Natural killer cell treated with Interleukin-12 subunit alpha and Interleukin-12 subunit beta and Interleukin-15 and Interleukin-18, amount 100 ng/mL, for 72 hours (primary cell): ENCODE data around the gene PSMD11. TPM values are rescaled to one million over a fixed set of nuclear protein-coding genes. Genes with fewer than 3 reads are reported as not detected.
A peak's percentile ranks its signal among the peaks of the same experiment; 100 is the strongest.

Experiments used
- ATAC-seq, 2 donors: fragments of 150-1000 bp; cut with Tn5 transposase in 1 of 2; sonication (Bioruptor Pico), chemical (Tn5 transposase) in 1 of 2; 2 replicates each; pipeline ENCODE4 v1.10.0; 2021
- DNase-seq: peaks from one replicate; pipeline ENCODE4 v3.0.0; 2022; ENCODE audit warnings: low spot score
- H3K27ac Mint-ChIP-seq, 2 donors: 1 replicate in 1 of 2; 2 replicates in 1 of 2; pipeline ENCODE4 v1.8.0; 2022; ENCODE audit warnings: mixed read lengths in 2 of 2, mild to moderate bottlenecking in 1 of 2, moderate library complexity in 1 of 2
- H3K27me3 Mint-ChIP-seq, 2 donors: 1 replicate in 1 of 2; 2 replicates in 1 of 2; pipeline ENCODE4 v1.8.0; 2022; ENCODE audit warnings: mixed read lengths in 2 of 2
- H3K36me3 Mint-ChIP-seq: one replicate; pipeline ENCODE4 v1.8.0; 2022; ENCODE audit warnings: mixed read lengths
- H3K4me1 Mint-ChIP-seq, 2 donors: 1 replicate in 1 of 2; 2 replicates in 1 of 2; pipeline ENCODE4 v1.8.0; 2022; ENCODE audit warnings: low read depth in 2 of 2, mixed read lengths in 2 of 2, mild to moderate bottlenecking in 1 of 2
- H3K4me3 Mint-ChIP-seq: one replicate; pipeline ENCODE4 v1.8.0; 2022; ENCODE audit warnings: mixed read lengths
- H3K9me3 Mint-ChIP-seq: 2 replicates; pipeline ENCODE4 v1.8.0; 2022; ENCODE audit warnings: mixed read lengths
- total RNA-seq, 2 donors: library from RNA; stranded (reverse); gene quantifications; one replicate each; pipeline ENCODE4 v1.2.3, GENCODE V29; 2022

Gene PSMD11
- total RNA-seq, 2 donors from 2014 or later = 179 to 203 TPM

- Mint-ChIP-seq H3K36me3 (no peaks in the 10 kb centered on the region), H3K4me1 (peaks cover 16 to 18% of the 10 kb centered on the region in 2 donors), H3K27ac (peak overlapping the region in 1 of 2 donors; percentile 69), H3K4me3 (no peak overlapping the region), H3K9me3 (no peaks in the 10 kb centered on the region), H3K27me3 (no peaks in the 10 kb centered on the region)
- DNase-seq (no peak), ATAC-seq (no peak)
Observed at GRCh38 chr17:32497431-32498205, 53.3 kb downstream of the PSMD11 start.

- no peak overlapping the region for H3K27ac Mint-ChIP-seq
- ATAC-seq = no peak
- DNase-seq = no peak
Observed at GRCh38 chr17:32498391-32498790, 54.1 kb downstream of the PSMD11 start.

GRCh38 chr17:32502013-32502412, 57.7 kb downstream of the PSMD11 start:
- Mint-ChIP-seq H3K36me3 (no peaks in the 10 kb centered on the region), H3K9me3 (no peaks in the 10 kb centered on the region), H3K4me1 (peaks cover 47 to 50% of the 10 kb centered on the region in 2 donors), H3K27ac (peak overlapping the region; percentile 88 to 94), H3K27me3 (no peaks in the 10 kb centered on the region), H3K4me3 (no peak overlapping the region)
- no peak for DNase-seq
- ATAC-seq = no peak

More at GRCh38 chr17:32498391-32498790, 54.1 kb downstream of the PSMD11 start:
- no peaks in the 10 kb centered on the region for H3K27me3 Mint-ChIP-seq
- H3K4me3 Mint-ChIP-seq = no peak overlapping the region
- H3K36me3 Mint-ChIP-seq = no peaks in the 10 kb centered on the region
- H3K9me3 Mint-ChIP-seq = no peaks in the 10 kb centered on the region
- H3K4me1 Mint-ChIP-seq = peaks cover 16 to 20% of the 10 kb centered on the region in 2 donors

- no peak for DNase-seq
- Mint-ChIP-seq H3K4me1 (peaks cover 53 to 54% of the 10 kb centered on the region in 2 donors), H3K27me3 (no peaks in the 10 kb centered on the region), H3K36me3 (no peaks in the 10 kb centered on the region), H3K9me3 (no peaks in the 10 kb centered on the region), H3K4me3 (no peak overlapping the region), H3K27ac (peak overlapping the region; percentile 88 to 94)
- no peak for ATAC-seq
Observed at GRCh38 chr17:32502710-32503109, 58.4 kb downstream of the PSMD11 start.

- peaks cover 53 to 54% of the 10 kb centered on the region in 2 donors for H3K4me1 Mint-ChIP-seq
- H3K9me3 Mint-ChIP-seq = no peaks in the 10 kb centered on the region
- H3K27ac Mint-ChIP-seq = peak overlapping the region; percentile 88 to 94
- DNase-seq = no peak
- H3K4me3 Mint-ChIP-seq = peak overlapping the region; percentile 79
- H3K27me3 Mint-ChIP-seq = no peaks in the 10 kb centered on the region
- peak; percentile 91 to 94 for ATAC-seq
- H3K36me3 Mint-ChIP-seq = no peaks in the 10 kb centered on the region
Observed at GRCh38 chr17:32503251-32504165, 59.2 kb downstream of the PSMD11 start.

- Mint-ChIP-seq H3K36me3 (no peaks in the 10 kb centered on the region), H3K4me3 (peak overlapping the region; percentile 79), H3K9me3 (no peaks in the 10 kb centered on the region), H3K27me3 (no peaks in the 10 kb centered on the region), H3K27ac (peak overlapping the region; percentile 88 to 94), H3K4me1 (peaks cover 53 to 54% of the 10 kb centered on the region in 2 donors)
- no peak for ATAC-seq
- DNase-seq = no peak
Observed at GRCh38 chr17:32504166-32504990, 60.1 kb downstream of the PSMD11 start.

GRCh38 chr17:32508926-32509325, 64.6 kb downstream of the PSMD11 start:
- DNase-seq = no peak
- no peaks in the 10 kb centered on the region for H3K36me3 Mint-ChIP-seq
- H3K4me1 Mint-ChIP-seq = peaks cover 38 to 48% of the 10 kb centered on the region in 2 donors
- no peaks in the 10 kb centered on the region for H3K9me3 Mint-ChIP-seq
- no peak overlapping the region for H3K4me3 Mint-ChIP-seq
- no peak overlapping the region for H3K27ac Mint-ChIP-seq
- no peaks in the 10 kb centered on the region for H3K27me3 Mint-ChIP-seq
- no peak for ATAC-seq

- DNase-seq (no peak), ATAC-seq (no peak)
- H3K9me3 Mint-ChIP-seq = no peaks in the 10 kb centered on the region
- peaks cover 23 to 32% of the 10 kb centered on the region in 2 donors for H3K4me1 Mint-ChIP-seq
- H3K27ac Mint-ChIP-seq = no peak overlapping the region
- H3K36me3 Mint-ChIP-seq = no peaks in the 10 kb centered on the region
- no peaks in the 10 kb centered on the region for H3K27me3 Mint-ChIP-seq
- no peak overlapping the region for H3K4me3 Mint-ChIP-seq
Observed at GRCh38 chr17:32510466-32510865, 66.2 kb downstream of the PSMD11 start.

- Mint-ChIP-seq H3K27me3 (no peaks in the 10 kb centered on the region), H3K36me3 (no peaks in the 10 kb centered on the region), H3K4me3 (no peak overlapping the region), H3K4me1 (peaks cover 17 to 29% of the 10 kb centered on the region in 2 donors), H3K9me3 (no peaks in the 10 kb centered on the region), H3K27ac (no peak overlapping the region)
- DNase-seq (no peak), ATAC-seq (no peak)
Observed at GRCh38 chr17:32512328-32512727, 68.0 kb downstream of the PSMD11 start.

- no peaks in the 10 kb centered on the region for H3K36me3 Mint-ChIP-seq
Observed at GRCh38 chr17:32513579-32513978, 69.3 kb downstream of the PSMD11 start.

GRCh38 chr17:32514606-32515005, 70.3 kb downstream of the PSMD11 start:
- no peaks in the 10 kb centered on the region for H3K36me3 Mint-ChIP-seq
- H3K4me3 Mint-ChIP-seq = no peak overlapping the region
- no peaks in the 10 kb centered on the region for H3K9me3 Mint-ChIP-seq
- no peak for DNase-seq
- H3K27ac Mint-ChIP-seq = no peak overlapping the region
- H3K4me1 Mint-ChIP-seq = peaks cover 32 to 38% of the 10 kb centered on the region in 2 donors
- H3K27me3 Mint-ChIP-seq = no peaks in the 10 kb centered on the region
- no peak for ATAC-seq

More at GRCh38 chr17:32513579-32513978, 69.3 kb downstream of the PSMD11 start:
- Mint-ChIP-seq H3K27ac (no peak overlapping the region), H3K4me3 (no peak overlapping the region), H3K27me3 (no peaks in the 10 kb centered on the region), H3K4me1 (peaks cover 25 to 33% of the 10 kb centered on the region in 2 donors), H3K9me3 (no peaks in the 10 kb centered on the region)
- no peak for ATAC-seq
- no peak for DNase-seq

- DNase-seq = no peak
Observed at GRCh38 chr17:32515677-32516383, 71.5 kb downstream of the PSMD11 start.

GRCh38 chr17:32516450-32516849, 72.1 kb downstream of the PSMD11 start:
- Mint-ChIP-seq H3K4me1 (peaks cover 45 to 46% of the 10 kb centered on the region in 2 donors), H3K36me3 (no peaks in the 10 kb centered on the region), H3K4me3 (no peak overlapping the region), H3K27me3 (no peaks in the 10 kb centered on the region), H3K27ac (peak overlapping the region in 1 of 2 donors; percentile 53), H3K9me3 (no peaks in the 10 kb centered on the region)
- no peak for ATAC-seq
- DNase-seq = no peak

More at GRCh38 chr17:32515677-32516383, 71.5 kb downstream of the PSMD11 start:
- H3K27me3 Mint-ChIP-seq = no peaks in the 10 kb centered on the region
- H3K27ac Mint-ChIP-seq = no peak overlapping the region
- no peaks in the 10 kb centered on the region for H3K9me3 Mint-ChIP-seq
- ATAC-seq = no peak
- H3K4me3 Mint-ChIP-seq = no peak overlapping the region
- no peaks in the 10 kb centered on the region for H3K36me3 Mint-ChIP-seq
- H3K4me1 Mint-ChIP-seq = peaks cover 45 to 47% of the 10 kb centered on the region in 2 donors
